ENCODE data around the gene PEA15.

DNA sequence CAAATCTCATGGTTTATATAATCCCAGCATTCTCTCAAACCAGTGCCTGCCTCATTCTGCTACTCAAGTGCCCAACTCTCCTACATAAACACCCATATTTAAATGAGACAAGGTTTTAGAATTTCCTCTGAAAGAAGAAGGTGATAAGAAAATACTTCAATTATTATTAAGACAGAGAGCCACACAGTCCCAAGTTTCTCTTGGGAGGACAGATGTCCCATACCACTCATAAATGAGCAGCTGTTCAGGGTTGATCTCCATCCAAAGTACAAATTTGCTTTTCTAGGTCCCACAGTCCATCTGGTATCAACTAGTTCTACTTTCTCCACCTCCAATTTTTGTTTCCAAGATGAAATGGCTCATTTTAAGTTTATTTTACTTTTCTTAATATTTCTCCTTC lies 45.8 kb downstream of the PEA15 start:
- TF ChIP-seq UBTF (IDR thresholded peaks at IDR 0.05; ENCODE audit: borderline replicate concordance in 1 of 2, low read depth in 2 of 2, low read length in 2 of 2) (no peak), RAD21 (CRISPR knock-in tag; conservative IDR thresholded peaks at IDR 0.05 in 1 of 2, IDR thresholded peaks at IDR 0.05 in 1 of 2) (no peak), FOXK2 (conservative IDR thresholded peaks at IDR 0.05 in 1 of 2, IDR thresholded peaks at IDR 0.05 in 1 of 2; ENCODE audit: low read depth in 2 of 2) (no peak), POLR2A (conservative IDR thresholded peaks at IDR 0.05) (no peak), SMARCB1 (IDR thresholded peaks at IDR 0.05; ENCODE audit: insufficient read length, low read depth) (no peak), RBFOX2 (IDR thresholded peaks at IDR 0.05; ENCODE audit: low read depth, low read length) (no peak), ZNF644 (tag; IDR thresholded peaks at IDR 0.05; ENCODE audit: low read depth) (no peak), NFXL1 (CRISPR knock-in tag; IDR thresholded peaks at IDR 0.05) (no peak), PTRF (tag; IDR thresholded peaks at IDR 0.05) (no peak), ZNF253 (CRISPR knock-in tag; conservative IDR thresholded peaks at IDR 0.05) (no peak)
- TF ChIP-seq, protein P1, sequence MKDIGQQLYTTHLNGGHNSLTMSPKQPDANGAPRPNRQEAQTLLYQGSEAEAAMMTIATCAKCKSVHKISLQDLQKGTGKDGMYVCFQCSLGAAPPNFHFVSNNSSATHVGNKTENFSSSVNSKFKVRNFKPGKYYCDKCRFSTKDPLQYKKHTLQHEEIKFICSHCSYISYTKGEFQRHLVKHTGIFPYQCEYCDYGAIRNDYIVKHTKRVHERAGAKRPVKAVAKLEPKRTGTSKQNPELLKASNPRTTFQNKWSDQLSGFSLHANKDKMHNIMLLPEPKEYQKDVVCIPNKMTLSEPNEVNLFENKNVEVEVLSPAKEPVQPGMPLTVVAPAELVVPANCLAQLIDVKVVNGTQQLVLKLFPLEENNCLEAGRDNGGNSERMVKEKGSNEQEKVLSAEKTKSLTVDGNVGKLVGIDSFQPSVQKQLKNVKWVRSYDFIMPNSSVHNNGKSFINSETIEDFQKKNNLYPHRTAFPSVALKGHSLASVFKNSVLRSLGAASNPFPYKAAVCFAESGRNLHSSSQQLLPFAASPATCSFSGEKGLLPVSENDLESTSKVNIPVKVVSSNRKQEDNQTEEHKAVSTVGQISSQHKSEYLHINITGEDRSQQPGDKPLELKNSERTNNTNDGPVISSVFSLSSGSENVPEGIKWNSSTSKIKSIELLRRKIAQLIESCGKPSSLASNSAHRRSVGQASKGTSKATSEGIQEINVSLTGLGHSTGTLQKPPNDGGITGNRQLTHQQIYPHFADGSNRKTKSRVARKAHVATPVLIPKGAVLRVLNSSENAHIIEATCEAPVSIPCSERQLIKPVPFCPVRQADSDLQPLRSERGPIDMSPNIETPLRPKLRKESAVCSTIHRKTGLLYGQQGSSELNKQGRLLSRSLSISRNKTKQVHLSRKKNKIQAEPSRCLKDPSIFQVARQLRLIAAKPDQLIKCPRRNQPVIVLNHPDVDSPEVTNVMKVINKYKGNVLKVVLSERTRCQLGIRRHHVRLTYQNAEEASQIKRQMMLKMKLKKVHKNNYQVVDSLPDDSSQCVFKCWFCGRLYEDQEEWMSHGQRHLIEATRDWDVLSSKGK (CRISPR knock-in tag; IDR thresholded peaks at IDR 0.05): no peak
- TF ChIP-seq, protein P2, sequence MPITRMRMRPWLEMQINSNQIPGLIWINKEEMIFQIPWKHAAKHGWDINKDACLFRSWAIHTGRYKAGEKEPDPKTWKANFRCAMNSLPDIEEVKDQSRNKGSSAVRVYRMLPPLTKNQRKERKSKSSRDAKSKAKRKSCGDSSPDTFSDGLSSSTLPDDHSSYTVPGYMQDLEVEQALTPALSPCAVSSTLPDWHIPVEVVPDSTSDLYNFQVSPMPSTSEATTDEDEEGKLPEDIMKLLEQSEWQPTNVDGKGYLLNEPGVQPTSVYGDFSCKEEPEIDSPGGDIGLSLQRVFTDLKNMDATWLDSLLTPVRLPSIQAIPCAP (CRISPR knock-in tag; IDR thresholded peaks at IDR 0.05; ENCODE audit: borderline replicate concordance): no peak
- TF ChIP-seq, protein P3, sequence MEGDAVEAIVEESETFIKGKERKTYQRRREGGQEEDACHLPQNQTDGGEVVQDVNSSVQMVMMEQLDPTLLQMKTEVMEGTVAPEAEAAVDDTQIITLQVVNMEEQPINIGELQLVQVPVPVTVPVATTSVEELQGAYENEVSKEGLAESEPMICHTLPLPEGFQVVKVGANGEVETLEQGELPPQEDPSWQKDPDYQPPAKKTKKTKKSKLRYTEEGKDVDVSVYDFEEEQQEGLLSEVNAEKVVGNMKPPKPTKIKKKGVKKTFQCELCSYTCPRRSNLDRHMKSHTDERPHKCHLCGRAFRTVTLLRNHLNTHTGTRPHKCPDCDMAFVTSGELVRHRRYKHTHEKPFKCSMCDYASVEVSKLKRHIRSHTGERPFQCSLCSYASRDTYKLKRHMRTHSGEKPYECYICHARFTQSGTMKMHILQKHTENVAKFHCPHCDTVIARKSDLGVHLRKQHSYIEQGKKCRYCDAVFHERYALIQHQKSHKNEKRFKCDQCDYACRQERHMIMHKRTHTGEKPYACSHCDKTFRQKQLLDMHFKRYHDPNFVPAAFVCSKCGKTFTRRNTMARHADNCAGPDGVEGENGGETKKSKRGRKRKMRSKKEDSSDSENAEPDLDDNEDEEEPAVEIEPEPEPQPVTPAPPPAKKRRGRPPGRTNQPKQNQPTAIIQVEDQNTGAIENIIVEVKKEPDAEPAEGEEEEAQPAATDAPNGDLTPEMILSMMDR (IDR thresholded peaks at IDR 0.05 in 2 of 3, conservative IDR thresholded peaks at IDR 0.05 in 1 of 3; ENCODE audit: insufficient read depth in 2 of 3, low read depth in 1 of 3, low read length in 3 of 3): no peak
- TF ChIP-seq, protein P4, sequence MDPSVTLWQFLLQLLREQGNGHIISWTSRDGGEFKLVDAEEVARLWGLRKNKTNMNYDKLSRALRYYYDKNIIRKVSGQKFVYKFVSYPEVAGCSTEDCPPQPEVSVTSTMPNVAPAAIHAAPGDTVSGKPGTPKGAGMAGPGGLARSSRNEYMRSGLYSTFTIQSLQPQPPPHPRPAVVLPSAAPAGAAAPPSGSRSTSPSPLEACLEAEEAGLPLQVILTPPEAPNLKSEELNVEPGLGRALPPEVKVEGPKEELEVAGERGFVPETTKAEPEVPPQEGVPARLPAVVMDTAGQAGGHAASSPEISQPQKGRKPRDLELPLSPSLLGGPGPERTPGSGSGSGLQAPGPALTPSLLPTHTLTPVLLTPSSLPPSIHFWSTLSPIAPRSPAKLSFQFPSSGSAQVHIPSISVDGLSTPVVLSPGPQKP (CRISPR knock-in tag; IDR thresholded peaks at IDR 0.05): no peak
